Pancreas (tissue), 10 donors: ENCODE measurements around the gene HIRIP3. TPM values are rescaled to one million over a fixed set of nuclear protein-coding genes. Genes with fewer than 3 reads are reported as not detected.

Source experiments
- ATAC-seq, 4 donors: fragments of 200-7000 bp; cut with Tn5 transposase; one replicate each; pipeline versions ENCODE4 v1.8.0 to v1.9.1; 2020; ENCODE audit warnings: mild to moderate bottlenecking in 4 of 4, moderate library complexity in 4 of 4
- DNase-seq, 6 donors: peaks; one replicate each; pipeline ENCODE4 v3.0.0-alpha.2; 2020
- FAIRE-seq: peaks from 2 replicates; lab custom pipeline; 2012; peaks lifted over from hg19 to GRCh38; lab: Jason Lieb, UNC
- H3K27ac ChIP-seq, 4 donors: fragments of 200-600 bp; sonication (generic); 1 replicate in 3 of 4; 2 replicates in 1 of 4; pipeline versions ENCODE4 v1.5.0 to v1.8.0; 2020
- H3K27me3 ChIP-seq, 4 donors: fragments of 200-600 bp; one replicate each; pipeline ENCODE4 v1.8.0; 2021
- H3K36me3 ChIP-seq, 3 donors: fragments of 200-600 bp; sonication (generic) in 1 of 3; one replicate each; pipeline versions ENCODE4 v1.5.0 to v1.8.0; 2020 to 2021
- H3K4me1 ChIP-seq, 3 donors: fragments of 200-600 bp; one replicate each; pipeline ENCODE4 v1.8.0; 2021
- H3K4me3 ChIP-seq, 4 donors: fragments of 200-600 bp; sonication (generic) in 2 of 4; one replicate each; pipeline versions ENCODE4 v1.5.0 to v1.8.0; 2020 to 2021
- H3K9me3 ChIP-seq, 4 donors: fragments of 200-600 bp; one replicate each; pipeline ENCODE4 v1.8.0; 2021
- WGBS, 2 donors: extraction: QIAGEN DNeasy Blood & Tissue Kit; methylation state at CpG; one replicate each; pipeline ENCODE4 v1.1.7; 2013; 5-methylcytosine and 5-hydroxymethylcytosine counted together
- intact Hi-C, 3 donors: fragments of 100-400 bp; cut with DNase I; formaldehyde crosslinking; loops; one replicate each; pipeline versions ENCODE4 v1.11.1 to v1.14.2; 2022
- polyA plus RNA-seq, 2 donors: library from polyadenylated mRNA; stranded (reverse); fragments of 200-250 nt; gene quantifications; one replicate each; pipeline ENCODE4 v1.2.3, GENCODE V29; 2013
- total RNA-seq, 6 donors: library from RNA; stranded (reverse); fragmentation: NEBNext Ultra II Directional in 4 of 6; extraction: Animal tissue kit (Norgen Biotek cat#: 25700) in 4 of 6; gene quantifications; one replicate each; pipeline versions ENCODE4 v1.2.1 to v1.2.4, GENCODE V29; 2021 to 2023
- TF ChIP-seq, protein P1 (sequence below), 4 donors: fragments of 200-600 bp; sonication (generic) in 3 of 4; IDR thresholded peaks; one replicate each; pipeline versions ENCODE4 v1.5.0 to v1.8.0; 2021; ENCODE audit warnings: antibody characterized with exemption in 4 of 4
- donor health status: healthy with polysubstance abuse.
- donor health status: DM: no; HTN: no; CAD: no; lungs with moderate emphysema.
- donor health status: DM: no; HTN: no; CAD: no.
- donor health status: control.
- donor health status: control.
- donor health status: Bipolar disorder and iron deficiency.
- donor health status: DM: yes; HTN: yes; CAD: no.
- donor health status: DM: no; HTN: no; CAD: no.
- donor health status: DM: no; HTN: no; CAD: no.
- donor health status: DM: yes; HTN: yes; CAD: no.

The HIRIP3 gene
- total and polyA plus RNA-seq, 8 donors: 4.4 to 16.8 (median 7.3) TPM

DNA sequence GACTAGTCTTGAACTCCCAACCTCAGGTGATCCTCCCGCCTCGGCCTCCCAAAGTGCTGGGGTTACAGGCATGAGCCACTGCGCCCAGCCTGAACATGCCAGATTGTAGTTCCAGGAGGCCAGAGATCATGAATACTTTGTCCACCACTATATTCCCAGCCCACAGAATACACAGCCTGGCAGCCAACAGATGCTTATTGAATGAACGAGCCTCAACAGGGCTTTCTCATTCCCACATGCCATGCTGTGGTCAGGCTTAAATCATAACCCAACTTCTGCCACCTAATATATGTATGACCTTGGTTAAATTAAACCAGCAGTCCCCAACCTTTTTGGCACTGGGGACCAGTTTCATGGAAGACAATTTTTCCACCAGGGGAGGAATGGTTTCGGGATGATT is 36.7 kb downstream of the HIRIP3 start:
- Histone ChIP-seq H3K4me3 (no peak overlapping the region), H3K9me3 (no peaks in the 10 kb centered on the region), H3K4me1 (peaks cover 0 to 7% (median 6%) of the 10 kb centered on the region in 3 donors), H3K27me3 (no peaks in the 10 kb centered on the region), H3K27ac (no peak overlapping the region), H3K36me3 (no peaks in the 10 kb centered on the region)
- FAIRE-seq (no peak), ATAC-seq (no peak), DNase-seq (no peak)
- WGBS, 2 donors: 89 to 90% methylated on average over 5 of the region's 5 CpGs
- TF ChIP-seq, protein P1, sequence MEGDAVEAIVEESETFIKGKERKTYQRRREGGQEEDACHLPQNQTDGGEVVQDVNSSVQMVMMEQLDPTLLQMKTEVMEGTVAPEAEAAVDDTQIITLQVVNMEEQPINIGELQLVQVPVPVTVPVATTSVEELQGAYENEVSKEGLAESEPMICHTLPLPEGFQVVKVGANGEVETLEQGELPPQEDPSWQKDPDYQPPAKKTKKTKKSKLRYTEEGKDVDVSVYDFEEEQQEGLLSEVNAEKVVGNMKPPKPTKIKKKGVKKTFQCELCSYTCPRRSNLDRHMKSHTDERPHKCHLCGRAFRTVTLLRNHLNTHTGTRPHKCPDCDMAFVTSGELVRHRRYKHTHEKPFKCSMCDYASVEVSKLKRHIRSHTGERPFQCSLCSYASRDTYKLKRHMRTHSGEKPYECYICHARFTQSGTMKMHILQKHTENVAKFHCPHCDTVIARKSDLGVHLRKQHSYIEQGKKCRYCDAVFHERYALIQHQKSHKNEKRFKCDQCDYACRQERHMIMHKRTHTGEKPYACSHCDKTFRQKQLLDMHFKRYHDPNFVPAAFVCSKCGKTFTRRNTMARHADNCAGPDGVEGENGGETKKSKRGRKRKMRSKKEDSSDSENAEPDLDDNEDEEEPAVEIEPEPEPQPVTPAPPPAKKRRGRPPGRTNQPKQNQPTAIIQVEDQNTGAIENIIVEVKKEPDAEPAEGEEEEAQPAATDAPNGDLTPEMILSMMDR (IDR thresholded peaks at IDR 0.05): no peak
- intact Hi-C loops: no loop called here

DNA sequence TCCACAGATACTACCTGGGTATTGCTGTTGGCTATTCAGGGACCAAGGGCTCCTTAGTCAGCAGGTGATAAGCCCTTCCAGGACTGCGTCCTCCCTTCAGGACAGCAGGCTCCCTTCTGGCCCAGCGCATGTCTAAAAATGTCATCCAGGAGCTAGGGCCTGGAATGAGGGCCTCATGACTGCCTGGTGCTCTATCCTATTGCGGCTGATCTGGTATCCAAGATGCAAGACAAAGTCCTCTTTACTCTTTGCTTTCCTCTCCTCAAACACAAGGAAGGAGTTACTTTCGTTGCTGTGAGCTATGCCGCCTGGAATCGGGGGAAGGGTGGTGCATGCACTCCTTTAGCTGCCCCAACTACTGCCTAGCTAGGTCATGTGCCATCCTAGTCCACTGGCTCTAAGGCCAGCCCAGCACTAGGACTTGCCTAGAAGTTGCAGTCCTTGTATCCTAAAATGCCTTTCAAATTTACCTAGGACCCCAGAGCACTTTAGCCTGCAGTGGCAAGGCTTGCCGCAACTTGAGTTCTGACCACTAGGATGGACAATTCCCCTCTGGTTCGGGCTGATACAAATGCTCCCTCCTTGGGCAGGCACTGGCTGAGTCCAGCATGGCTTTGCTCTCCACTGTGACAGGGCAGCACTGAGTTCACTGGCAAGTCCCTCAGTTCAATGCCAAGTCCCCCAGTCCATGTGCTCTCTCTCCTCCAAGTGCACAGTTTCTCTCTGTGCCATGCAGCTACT is 43.6 kb downstream of the HIRIP3 start:
- DNase-seq: no peak
- no peaks in the 10 kb centered on the region for H3K27me3 ChIP-seq
- no peaks in the 10 kb centered on the region for H3K9me3 ChIP-seq
- WGBS, 2 donors: 85 to 87% methylated on average over 8 of the region's 8 CpGs
- TF ChIP-seq, protein P1 (IDR thresholded peaks at IDR 0.05): no peak
- no peaks in the 10 kb centered on the region for H3K4me1 ChIP-seq
- no peak overlapping the region for H3K4me3 ChIP-seq
- H3K36me3 ChIP-seq: no peaks in the 10 kb centered on the region
- no peak for ATAC-seq
- intact Hi-C loops: no loop called here
- no peak for FAIRE-seq
- H3K27ac ChIP-seq: no peak overlapping the region

DNA sequence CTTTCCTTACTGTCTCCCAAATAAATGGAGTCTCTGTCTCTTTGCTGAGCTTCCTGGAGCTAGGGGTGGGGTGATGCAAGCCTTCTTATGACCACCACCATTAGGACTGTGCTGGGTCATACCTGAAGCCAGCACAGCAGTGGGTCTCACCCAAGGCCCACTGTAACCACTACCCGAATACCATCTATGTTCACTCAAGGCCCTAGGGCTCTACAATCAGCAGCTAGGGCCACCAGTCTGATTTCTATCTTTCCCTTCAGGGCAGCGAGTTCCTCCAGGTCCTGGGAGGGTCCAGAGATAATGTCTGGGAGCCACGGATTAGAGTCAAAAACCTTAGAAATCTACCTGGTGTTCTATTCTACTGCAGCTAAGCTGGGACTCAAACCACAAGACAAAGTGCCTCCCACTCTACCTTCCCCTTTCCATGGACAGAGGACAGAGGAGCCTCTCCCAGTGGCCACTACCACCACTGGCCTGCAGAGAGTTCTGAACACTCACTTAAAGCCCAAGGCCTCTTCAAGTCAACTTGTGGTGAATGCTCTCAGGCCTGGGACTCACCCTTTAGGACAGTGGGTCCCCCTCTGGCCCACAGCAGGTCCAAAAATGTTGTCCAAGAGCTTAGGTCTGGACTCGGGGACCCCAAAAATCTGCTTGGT is 44.5 kb downstream of the HIRIP3 start:
- 81 to 89% methylated on average over 4 of the region's 4 CpGs for WGBS, 2 donors
- H3K9me3 ChIP-seq: no peaks in the 10 kb centered on the region
- DNase-seq: no peak

DNA sequence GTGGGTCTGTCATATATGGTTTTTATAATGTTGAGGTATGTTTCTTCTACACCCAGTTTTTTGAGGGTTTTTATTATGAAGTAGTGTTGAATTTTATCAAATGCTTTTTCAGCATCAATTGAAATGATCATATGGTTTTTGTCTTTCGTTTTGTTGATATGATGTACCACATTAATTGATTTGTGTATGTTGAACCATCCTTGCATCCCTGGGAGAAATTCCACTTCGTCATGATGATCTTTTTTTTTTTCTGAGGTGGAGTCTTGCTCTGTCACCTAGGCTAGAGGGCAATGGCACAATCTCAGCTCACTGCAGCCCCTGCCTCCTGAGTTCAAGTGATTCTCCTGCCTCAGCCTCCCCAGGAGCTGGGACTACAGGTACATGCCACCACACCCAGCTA is 47.5 kb downstream of the HIRIP3 start:
- Histone ChIP-seq H3K4me3 (no peak overlapping the region), H3K27me3 (no peaks in the 10 kb centered on the region), H3K9me3 (no peaks in the 10 kb centered on the region), H3K36me3 (no peaks in the 10 kb centered on the region), H3K4me1 (no peaks in the 10 kb centered on the region), H3K27ac (no peak overlapping the region)
- no peak for ATAC-seq
- no peak for FAIRE-seq
- intact Hi-C loops: no loop called here
- WGBS, 2 donors: 73 to 85% methylated on average over 2 of the region's 2 CpGs
- DNase-seq: no peak
- TF ChIP-seq, protein P1 (IDR thresholded peaks at IDR 0.05): no peak

More for the DNA sequence above, 44.5 kb downstream of the HIRIP3 start:
- TF ChIP-seq, protein P1 (IDR thresholded peaks at IDR 0.05): no peak
- Histone ChIP-seq H3K27ac (no peak overlapping the region), H3K36me3 (no peaks in the 10 kb centered on the region), H3K4me3 (no peak overlapping the region), H3K27me3 (no peaks in the 10 kb centered on the region), H3K4me1 (no peaks in the 10 kb centered on the region)
- intact Hi-C loops: no loop called here
- ATAC-seq (no peak), FAIRE-seq (no peak)
